Esophagus squamous epithelium (tissue), 5 donors: ENCODE results near the gene MTMR3. TPM values are rescaled to one million over a fixed set of nuclear protein-coding genes. Genes with fewer than 3 reads are reported as not detected.
"Not testable (repeated sequence)": the region's sequence is repeated elsewhere in the genome, so short reads cannot be mapped to it uniquely, and the experiment has no call there.

ENCODE experiments used
- DNase-seq: peaks from one replicate; lab custom pipeline; 2025; lab: John Stamatoyannopoulos, UW
- H3K27ac ChIP-seq, 4 donors: fragments of 200-600 bp; sonication (generic); one replicate each; pipeline ENCODE4 v1.5.1; 2016 to 2019; ENCODE audit warnings: mild to moderate bottlenecking in 1 of 4
- H3K27me3 ChIP-seq, 4 donors: fragments of 200-600 bp; sonication (generic); 1 replicate in 3 of 4; 2 replicates in 1 of 4; pipeline versions ENCODE4 v1.5.1 to v1.6.0; 2017 to 2021; ENCODE audit warnings: antibody characterized with exemption in 1 of 4
- H3K36me3 ChIP-seq, 3 donors: fragments of 200-600 bp; sonication (generic); one replicate each; pipeline ENCODE4 v1.5.1; 2016 to 2019
- H3K4me1 ChIP-seq, 3 donors: fragments of 200-600 bp; sonication (generic); one replicate each; pipeline ENCODE4 v1.5.1; 2017 to 2019
- H3K4me3 ChIP-seq, 4 donors: fragments of 200-600 bp; sonication (generic); 1 replicate in 3 of 4; 2 replicates in 1 of 4; pipeline ENCODE4 v1.5.1; 2016 to 2019; ENCODE audit warnings: mild to moderate bottlenecking in 2 of 4, moderate library complexity in 1 of 4
- H3K9me3 ChIP-seq, 3 donors: fragments of 200-600 bp; sonication (generic); one replicate each; pipeline ENCODE4 v1.5.1; 2016 to 2019
- CTCF ChIP-seq, 6 experiments: fragments of 450-650 bp in 4 of 6; fragments of 200-600 bp in 2 of 6; sonication (generic) in 2 of 6; IDR thresholded peaks; one replicate each; pipeline ENCODE4 v1.5.1; 2016 to 2019; ENCODE audit warnings: antibody characterized with exemption in 6 of 6, mild to moderate bottlenecking in 4 of 6, moderate library complexity in 4 of 6
- POLR2A ChIP-seq, 4 donors: fragments of 450-650 bp; IDR thresholded peaks; one replicate each; pipeline ENCODE4 v1.6.1; 2017; ENCODE audit warnings: antibody characterized with exemption in 4 of 4, mild to moderate bottlenecking in 4 of 4, moderate library complexity in 3 of 4
- WGBS, 2 donors: methylation state at CpG; one replicate each; pipeline ENCODE4 v1.1.5; 2018; 5-methylcytosine and 5-hydroxymethylcytosine counted together
- intact Hi-C: fragments of 100-400 bp; cut with DNase I; formaldehyde crosslinking; loops from one replicate; pipeline ENCODE4 v1.15.0; 2022
- total RNA-seq, 4 donors: library from RNA; depleted of rRNA; stranded (reverse); fragments of >200 nt; gene quantifications; one replicate each; pipeline ENCODE4 v1.1.0, GENCODE V29; 2016
- donor health status: DM: yes; HTN: yes; CAD: no.

The MTMR3 gene
- total RNA-seq, result 10 to 100 TPM; 34.9 to 63.1 (median 38.4) TPM

- WGBS, 2 donors, result no CpG with 5 or more reads among the region's 82 CpGs
- Histone ChIP-seq H3K9me3 (no peaks in the 10 kb centered on the region), H3K36me3 (no peaks in the 10 kb centered on the region), H3K4me3 (peak within 1 kb of the TSS; percentile 74 to 100 (median 84)), H3K27ac (peak within 1 kb of the TSS; percentile 95 to 99 (median 96)), H3K27me3 (no peaks in the 10 kb centered on the region), H3K4me1 (peaks cover 15 to 49% (median 17%) of the 10 kb centered on the region in 3 donors)
- TF ChIP-seq POLR2A (IDR thresholded peaks at IDR 0.05) (peak in 2 of 4 donors; percentile 58 to 80), CTCF (IDR thresholded peaks at IDR 0.05) (peak; percentile 31 to 59 (median 52))
- intact Hi-C loops, result no loop called here
- DNase-seq, result peak; percentile 36
These were observed at the start of gene MTMR3 for GRCh38 chr22:29883045-29883774. Gene MTMR3 (plus strand): TSS chr22:29883174. CDS start chr22:29971060, 87,886 bp downstream.

DNA sequence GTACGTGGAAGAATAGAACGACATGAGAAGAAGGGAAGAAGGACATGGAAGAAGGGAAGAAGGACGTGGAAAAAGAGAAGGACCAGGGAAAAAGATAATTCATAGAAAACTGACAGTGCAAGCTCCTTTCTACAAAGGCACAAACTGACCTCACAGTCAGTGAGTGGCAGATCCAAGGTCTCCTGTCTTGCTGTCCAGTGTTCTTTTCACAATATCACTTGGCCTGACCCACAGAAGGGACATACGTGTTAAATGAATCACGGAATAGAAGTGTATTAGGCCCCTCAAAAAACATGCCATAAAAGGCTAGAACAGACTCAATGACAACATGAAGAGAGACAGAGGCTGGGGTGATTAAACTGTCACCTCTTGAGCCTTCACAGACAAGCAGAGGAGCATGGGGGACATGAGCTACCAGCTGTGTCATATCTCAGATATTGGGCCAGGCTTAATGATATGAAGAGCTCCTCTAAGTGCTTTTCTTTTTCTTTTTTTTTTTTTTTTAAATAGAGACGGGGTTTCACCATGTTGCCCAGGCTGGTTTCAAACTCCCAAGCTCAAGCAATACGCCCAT is 49.5 kb upstream of the MTMR3 start:
- intact Hi-C loops, result no loop called here
- DNase-seq, result no peak
- Histone ChIP-seq H3K4me1 (peaks cover 12 to 44% (median 17%) of the 10 kb centered on the region in 3 donors), H3K36me3 (peaks cover 0 to 63% (median 26%) of the 10 kb centered on the region in 3 donors), H3K4me3 (no peak overlapping the region), H3K27me3 (no peaks in the 10 kb centered on the region), H3K9me3 (no peaks in the 10 kb centered on the region), H3K27ac (peak overlapping the region in 1 of 4 donors; percentile 34)
- no peak for TF ChIP-seq CTCF (IDR thresholded peaks at IDR 0.05)
- TF ChIP-seq POLR2A (IDR thresholded peaks at IDR 0.05), result no peak
- WGBS, 2 donors, result 87 to 88% methylated on average over 6 to 7 of the region's 7 CpGs

DNA sequence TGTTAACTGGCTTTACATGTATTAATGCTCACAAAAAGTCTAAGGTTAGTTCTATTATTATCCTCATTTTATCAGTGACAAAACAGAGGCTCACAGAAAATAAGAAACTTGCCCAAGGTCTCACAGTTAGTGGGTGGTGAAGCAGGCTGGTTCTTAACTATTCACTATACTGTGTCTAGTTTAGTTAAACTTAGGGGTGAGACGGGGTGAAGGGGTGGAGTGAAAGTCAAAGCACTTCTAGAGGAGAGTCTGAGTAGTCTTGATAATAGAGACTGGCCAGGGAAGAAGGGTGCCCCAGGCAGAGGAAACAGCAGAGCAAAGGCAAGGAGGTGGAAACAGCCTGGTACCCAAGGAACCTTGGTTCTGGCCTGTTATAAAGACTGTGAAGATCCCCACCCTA is 48.9 kb upstream of the MTMR3 start:
- H3K27me3 ChIP-seq, result no peaks in the 10 kb centered on the region
- no peaks in the 10 kb centered on the region for H3K9me3 ChIP-seq
- no peak overlapping the region for H3K4me3 ChIP-seq
- peak overlapping the region in 2 of 4 donors; percentile 34 to 54 for H3K27ac ChIP-seq
- peaks cover 12 to 49% (median 17%) of the 10 kb centered on the region in 3 donors for H3K4me1 ChIP-seq
- intact Hi-C loops, result no loop called here
- H3K36me3 ChIP-seq, result peaks cover 0 to 57% (median 26%) of the 10 kb centered on the region in 3 donors
- no peak for TF ChIP-seq POLR2A (IDR thresholded peaks at IDR 0.05)
- no peak for DNase-seq
- 95 to 100% methylated on average over 1 of the region's 1 CpG for WGBS, 2 donors

GRCh38 chr22:29836791-29837370 is 46.1 kb upstream of the MTMR3 start:
- Histone ChIP-seq H3K4me1 (peaks cover 12 to 51% (median 17%) of the 10 kb centered on the region in 3 donors), H3K27ac (peak overlapping the region in 2 of 4 donors; percentile 14 to 88), H3K4me3 (peak overlapping the region in 3 of 4 donors; percentile 91 to 94 (median 94)), H3K36me3 (peaks cover 0 to 29% (median 10%) of the 10 kb centered on the region in 3 donors)
- H3K27me3 ChIP-seq, DNase-seq, H3K9me3 ChIP-seq, intact Hi-C loops: not testable (repeated sequence)
- WGBS, 2 donors, result 78 to 86% methylated on average over 17 to 18 of the region's 18 CpGs

GRCh38 chr22:29837741-29838598 is 45.0 kb upstream of the MTMR3 start, which contains the start of gene ASCC2:
Gene ASCC2 (minus strand): TSS chr22:29838274. CDS start chr22:29832325, 5,949 bp downstream.
- peak; percentile 87 for DNase-seq
- Histone ChIP-seq H3K4me1 (peaks cover 17 to 62% (median 21%) of the 10 kb centered on the region in 3 donors), H3K27ac (peak within 1 kb of the TSS; percentile 86 to 92 (median 88)), H3K36me3 (peaks cover 0 to 18% (median 6%) of the 10 kb centered on the region in 3 donors), H3K9me3 (no peaks in the 10 kb centered on the region), H3K27me3 (no peaks in the 10 kb centered on the region), H3K4me3 (peak within 1 kb of the TSS; percentile 80 to 94 (median 92))
- peak in 4 of 6 experiments; percentile 13 to 38 (median 26) for TF ChIP-seq CTCF (IDR thresholded peaks at IDR 0.05)
- TF ChIP-seq POLR2A (IDR thresholded peaks at IDR 0.05), result peak in 3 of 4 donors; percentile 50 to 79 (median 64)
- WGBS, 2 donors, result 0 to 1% methylated on average over 10 to 12 of the region's 54 CpGs
- intact Hi-C loops, result no loop called here
